Right renal pelvis (tissue), 4 donors: ENCODE measurements around the gene AP2S1. TPM values are rescaled to one million over a fixed set of nuclear protein-coding genes. Genes with fewer than 3 reads are reported as not detected.
"Not testable (repeated sequence)": the region's sequence is repeated elsewhere in the genome, so short reads cannot be mapped to it uniquely, and the experiment has no call there.

Source experiments
- DNase-seq, 4 donors: peaks; one replicate each; pipeline ENCODE4 v3.0.0-alpha.2; 2013; ENCODE audit warnings: low read depth in 4 of 4, low spot score in 3 of 4, missing footprints in 1 of 4
- polyA plus RNA-seq, 4 donors: library from polyadenylated mRNA; unstranded; fragments of 120-200 nt; gene quantifications; one replicate each; pipeline ENCODE4 v1.2.1, GENCODE V29; 2013; ENCODE audit not compliant: insufficient read length in 4 of 4

The AP2S1 gene
- polyA plus RNA-seq = 100 to 1,000 TPM in 1 of 4 donors, 10 to 100 TPM in 3; 81.9 to 109 (median 92.9) TPM

DNA sequence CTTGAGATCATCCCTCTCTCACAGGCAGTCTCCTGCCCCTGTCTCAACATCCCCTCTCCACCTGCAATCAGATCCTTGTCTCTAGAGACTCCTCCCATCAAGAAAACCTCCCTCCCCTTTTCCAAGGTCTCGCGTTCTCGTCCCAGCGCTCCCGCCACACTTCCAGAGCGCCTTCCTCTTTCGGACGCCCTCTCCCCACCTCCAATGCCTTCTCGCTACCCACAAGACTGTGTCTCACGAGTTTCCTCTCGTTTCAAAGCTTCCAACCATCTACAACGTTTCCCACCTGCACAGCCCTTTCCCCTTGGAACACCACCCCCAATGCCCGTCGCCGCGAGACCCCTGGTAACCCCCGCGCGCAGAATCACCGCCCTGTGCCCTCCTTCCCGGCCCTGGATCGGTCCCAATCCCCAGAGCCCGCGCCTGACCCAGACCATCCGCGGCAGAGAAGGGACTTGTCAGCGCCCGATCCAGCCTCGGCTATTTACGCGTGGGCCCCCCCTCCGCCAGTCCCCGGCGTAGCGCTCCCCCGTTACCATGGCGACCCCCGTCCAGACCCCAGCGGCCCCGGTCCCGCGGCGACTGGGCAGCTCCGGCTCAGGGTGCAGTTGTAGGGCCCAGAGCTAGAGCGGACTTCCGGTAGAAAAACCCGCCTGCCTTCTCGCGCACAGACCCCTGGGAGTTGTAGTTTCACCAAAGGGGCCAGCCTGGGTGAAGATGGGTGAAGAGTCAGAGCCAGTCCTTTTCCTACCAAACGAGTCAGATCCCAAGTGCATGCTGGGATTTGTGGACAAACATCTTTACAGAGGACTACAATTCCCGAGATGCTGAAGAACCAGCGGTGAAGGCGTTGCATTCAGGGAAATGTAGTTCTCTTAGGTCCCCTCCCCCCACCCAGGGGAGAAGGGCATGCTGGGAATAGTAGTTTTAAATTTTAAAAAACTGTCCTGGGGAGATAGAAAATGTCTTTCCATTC, at the start of gene AP2S1:
AP2S1 (minus strand) TSS at position 619 of the 976 bp plus-strand sequence; CDS start at position 539, 80 bp downstream.
- peak; percentile 91 to 99 (median 97) for DNase-seq

DNA sequence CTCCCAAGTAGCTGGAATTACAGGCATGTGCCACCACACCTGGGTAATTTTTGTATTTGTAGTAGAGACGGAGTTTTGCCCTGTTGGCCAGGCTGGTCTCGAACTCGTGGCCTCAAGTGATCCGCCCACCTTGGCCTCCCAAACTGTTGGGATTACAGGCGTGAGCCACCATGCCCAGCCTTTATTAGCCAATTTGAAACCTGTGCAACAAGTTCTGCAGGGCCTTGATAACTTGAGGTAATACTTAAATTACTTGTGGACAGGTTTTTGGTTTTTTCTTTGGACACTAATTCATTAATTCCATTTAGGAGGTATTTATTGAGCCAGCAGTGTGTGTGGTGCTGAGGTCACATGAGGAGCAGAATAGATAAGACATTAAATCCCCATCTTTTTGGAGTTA, 49.7 kb upstream of the AP2S1 start:
- DNase-seq = no peak

DNA sequence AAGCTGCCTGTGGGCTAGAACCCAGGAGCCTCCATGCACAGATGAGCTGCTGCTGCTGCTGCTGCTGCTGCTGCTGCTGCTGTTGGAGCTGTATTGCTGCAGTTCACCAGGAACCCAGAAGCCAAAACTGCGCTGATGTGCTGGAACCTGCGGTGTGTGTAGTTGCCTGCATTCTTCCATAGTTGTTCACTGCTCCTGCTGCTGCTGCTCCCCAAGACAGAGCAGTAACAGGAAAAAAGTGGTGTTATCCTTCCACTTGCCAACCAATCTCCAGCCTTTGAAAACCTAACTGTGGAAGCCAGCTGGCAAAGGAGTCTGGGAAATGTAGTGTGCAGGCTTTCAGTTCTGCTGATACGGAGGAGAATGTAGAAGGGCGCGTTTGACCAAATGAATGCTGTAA, 48.1 kb upstream of the AP2S1 start:
- DNase-seq = no peak

DNA sequence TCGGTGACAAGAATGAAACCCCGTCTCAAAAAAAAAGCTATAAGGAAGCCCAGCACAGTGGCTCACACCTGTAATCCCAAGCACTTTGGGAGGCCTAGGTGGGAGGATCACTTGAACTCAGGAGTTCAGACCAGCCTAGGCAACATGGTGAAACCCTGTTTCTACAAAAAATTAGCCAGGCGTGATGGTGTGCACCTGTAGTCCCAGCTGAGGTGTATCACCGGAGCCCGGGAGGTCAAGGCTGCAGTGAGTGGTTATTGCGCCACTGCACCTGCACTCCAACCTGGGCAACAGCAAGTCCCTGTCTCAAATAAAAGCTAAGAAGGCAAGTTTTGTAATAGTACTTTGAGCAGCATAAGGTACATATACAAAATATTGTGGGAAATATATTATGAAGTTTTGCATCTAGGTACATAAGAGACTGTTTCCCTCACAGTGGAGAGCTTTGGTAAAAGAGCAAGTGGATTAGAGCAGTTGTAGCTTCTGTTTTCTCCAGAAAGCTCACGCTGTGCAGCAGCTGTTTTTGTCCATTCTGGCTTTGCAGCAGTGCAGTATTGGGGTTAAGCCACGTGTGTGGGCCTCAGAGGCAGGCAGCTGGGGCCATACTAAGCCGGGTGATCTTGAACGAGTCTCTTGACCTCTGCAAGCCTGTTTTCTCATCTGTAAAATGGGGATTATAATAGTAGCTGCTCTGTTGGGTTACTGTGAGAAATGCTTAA, 45.6 kb upstream of the AP2S1 start:
- DNase-seq = no peak

DNA sequence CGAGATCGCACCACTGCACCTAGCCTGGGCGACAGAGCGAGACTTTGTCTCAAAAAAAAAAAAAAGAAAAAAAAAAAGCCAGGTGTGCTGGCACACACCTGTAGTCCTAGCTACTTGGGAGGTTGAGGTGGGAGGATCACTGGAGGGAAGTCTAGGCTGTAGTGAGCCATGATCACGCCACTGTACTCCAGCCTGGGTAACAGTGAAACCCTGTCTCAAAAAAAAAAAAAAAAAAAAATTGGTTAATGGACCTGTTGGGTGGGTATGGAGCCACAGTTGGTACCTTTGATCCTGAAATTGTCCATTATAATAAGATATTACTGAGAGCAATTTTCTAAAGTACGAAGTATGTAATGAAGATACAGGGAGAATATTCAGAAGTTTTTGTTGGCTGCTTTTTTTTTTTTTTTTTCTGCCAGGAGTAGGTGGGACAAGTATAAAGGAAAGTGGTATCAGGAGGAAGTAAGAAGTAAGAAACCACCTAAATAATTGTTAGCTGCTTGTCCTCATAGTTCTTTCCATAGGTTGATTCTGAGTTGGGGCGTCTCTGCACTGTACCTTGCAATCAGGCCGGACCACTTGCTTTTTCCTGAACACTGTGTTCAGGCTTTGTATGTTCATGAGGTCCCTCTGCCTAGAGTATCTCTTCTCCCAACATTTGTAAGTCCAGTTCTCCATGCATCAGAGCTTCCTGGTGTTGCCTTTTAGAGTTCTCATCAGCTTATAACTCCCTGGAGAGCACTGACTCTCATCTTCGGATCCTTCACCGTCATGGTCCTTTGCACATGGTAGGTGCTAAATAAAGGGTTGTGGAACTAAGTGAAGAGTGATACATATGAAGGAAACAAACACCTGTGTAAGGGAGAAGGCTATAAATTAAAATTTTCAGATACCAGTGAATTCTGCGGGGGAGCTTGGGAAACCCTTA, 41.9 kb upstream of the AP2S1 start:
- DNase-seq = no peak

DNA sequence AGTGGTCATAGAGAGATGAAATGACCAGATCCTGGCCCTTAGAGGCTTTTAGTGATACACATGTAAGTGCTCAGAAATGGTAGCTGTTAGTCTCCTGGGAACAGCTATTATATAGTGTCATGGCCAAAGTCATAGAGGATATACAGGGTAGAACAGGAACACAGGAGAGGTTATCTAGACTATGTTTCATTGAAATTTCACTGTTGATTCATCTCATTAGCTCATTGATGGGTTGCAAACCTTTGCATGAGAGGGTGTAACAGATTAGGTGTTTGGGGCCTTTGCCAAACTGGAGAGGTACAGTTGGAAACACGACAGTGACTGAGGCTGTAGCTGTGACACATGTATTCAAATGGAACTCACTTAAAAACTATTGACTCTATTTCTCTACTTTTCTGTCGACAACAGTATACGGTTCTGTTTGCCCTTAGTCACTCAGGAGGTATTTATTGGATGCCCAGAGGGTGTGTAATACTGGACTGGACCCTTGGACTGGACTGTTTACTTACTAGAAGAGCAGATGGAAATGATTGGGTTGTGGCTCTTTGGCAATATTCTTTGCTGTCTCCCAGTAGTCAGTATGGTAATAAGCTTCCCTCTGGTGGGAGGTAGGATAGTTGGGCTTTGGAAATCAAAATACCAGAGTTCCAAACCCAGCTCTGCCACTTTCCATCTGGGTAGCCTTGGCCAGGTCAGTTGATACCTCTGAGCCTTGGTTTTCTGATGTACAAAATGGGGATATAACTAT, 40.0 kb upstream of the AP2S1 start:
- DNase-seq = no peak

DNA sequence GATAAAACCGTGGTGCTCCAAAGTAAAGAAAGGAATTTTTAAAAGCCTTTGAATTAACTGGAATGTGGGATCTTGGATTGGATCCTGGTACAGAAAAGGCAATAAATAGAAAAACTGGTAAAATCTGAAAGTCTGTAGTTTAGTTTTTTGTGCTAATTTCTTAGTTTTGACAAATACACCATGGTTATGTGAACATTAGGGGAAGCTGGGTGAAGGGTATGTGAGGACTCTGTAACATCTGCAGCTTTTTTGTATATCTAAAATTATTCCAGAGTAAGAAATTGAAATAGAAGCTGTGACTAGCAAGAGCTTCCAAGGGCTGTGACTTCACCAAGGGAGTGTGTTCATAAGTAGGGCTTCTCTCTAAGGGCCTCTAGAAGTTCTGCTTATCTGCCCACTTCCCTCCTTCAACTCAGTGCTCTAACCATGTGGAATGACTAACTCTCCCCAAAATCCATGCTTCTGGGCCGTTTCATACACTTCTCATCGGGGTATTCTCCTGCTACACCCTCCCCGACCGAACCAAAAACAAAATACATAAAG, 36.7 kb upstream of the AP2S1 start:
- no peak for DNase-seq

DNA sequence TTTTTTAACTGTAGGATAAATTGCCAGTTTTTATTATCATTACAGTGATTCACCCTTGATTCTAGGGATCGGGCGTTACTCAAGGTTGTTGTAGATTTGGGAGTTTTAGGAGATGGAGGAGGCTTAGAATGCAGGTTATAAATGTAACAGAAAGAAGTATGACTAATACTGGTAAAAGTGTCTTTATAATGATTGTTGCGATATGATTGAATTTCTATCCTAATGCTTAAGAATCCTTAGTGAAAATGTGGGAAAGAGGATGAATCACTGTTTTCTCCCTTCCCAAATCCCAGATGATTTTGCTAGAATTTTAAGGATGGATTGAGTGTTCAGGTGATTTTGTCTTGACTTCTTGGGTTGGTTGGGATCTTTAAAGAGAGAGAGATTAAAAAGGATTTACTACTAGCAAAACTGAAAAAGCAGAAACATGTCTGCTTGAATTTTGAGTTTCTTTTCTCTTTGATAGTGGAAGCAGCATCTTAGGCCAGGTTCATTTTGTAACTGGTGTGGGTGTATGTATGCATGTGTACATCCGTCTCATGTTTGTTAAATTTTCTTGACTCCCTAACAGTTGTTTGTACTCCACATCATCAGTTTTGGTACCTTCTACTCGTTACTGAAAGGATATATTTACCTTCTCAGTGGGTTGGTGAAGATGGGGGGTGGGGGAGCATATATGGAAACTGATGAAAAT, 36.0 kb upstream of the AP2S1 start:
- no peak for DNase-seq

DNA sequence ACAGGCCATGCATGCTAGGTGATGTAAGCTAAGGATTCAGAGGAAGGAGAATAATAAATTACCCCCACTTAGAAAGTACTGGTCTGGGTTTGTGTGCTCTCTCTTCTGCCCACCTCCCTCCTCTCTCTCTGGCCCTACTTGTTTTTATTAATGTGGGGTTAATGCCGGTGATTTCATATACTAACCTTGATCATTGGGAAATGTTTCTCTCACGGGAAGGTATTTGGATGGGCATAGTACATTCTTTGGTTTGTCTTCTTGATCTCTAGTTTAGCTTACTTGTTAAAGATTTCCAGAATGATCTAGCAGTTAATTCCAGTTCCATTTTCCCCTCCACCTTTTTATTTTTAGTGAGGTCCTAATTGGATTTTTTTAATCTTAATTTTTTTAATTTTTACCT, 34.8 kb upstream of the AP2S1 start:
- DNase-seq = no peak

DNA sequence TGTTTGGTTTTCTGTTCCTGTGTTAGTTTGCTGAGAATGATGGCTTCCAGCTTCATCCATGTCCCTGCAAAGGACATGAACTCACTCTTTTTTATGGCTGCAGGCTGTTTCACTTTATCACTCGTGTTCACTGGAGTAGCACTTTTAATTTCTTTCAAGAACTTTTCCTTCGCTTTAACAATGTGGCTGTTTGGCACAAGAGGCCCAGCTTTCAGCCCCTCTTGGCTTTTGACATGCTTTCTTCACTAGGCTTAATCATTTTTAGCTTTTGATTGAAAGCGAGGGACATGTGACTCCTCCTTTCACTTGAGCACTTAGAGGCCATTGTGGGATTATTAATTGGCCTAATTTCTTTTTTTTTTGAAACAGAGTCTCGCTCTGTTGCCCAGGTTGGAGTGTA, 32.1 kb upstream of the AP2S1 start:
- not testable (repeated sequence) for DNase-seq

DNA sequence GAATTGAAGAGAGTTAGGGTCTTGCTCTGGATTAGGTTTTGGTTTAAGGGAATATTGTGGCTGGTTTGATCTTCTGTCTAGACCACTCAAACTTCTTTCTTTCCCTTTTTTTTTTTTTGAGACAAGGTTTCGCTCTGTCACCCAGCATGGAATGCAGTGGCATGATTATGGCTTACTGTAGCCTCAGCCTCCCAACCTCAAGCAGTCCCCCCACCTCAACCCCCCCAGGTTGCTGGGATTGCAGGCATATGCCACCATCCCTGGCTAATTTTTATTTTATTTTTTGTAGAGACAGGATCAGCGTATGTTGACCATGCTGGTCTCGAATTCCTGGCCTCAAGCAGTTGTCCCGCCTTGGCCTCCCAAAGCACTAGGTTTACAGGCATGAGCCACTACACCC, 31.4 kb upstream of the AP2S1 start:
- no peak for DNase-seq

DNA sequence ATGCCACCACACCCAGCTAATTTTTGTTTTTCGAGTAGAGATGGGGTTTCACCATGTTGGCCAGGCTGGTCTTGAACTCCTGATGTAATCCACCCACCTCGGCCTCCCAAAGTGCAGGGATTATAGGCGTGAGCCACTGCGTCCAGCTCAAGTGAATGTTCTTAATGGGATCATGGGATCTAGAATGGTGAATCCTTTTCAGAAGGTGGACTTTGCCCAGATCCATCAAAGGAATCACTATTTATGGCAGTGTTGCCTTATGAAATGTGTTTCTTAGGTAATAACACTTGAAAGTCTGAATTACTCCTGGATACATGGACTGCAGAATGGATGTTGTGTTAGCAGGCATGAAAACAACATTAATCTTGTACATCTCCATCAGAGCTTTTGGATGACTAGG, 30.4 kb upstream of the AP2S1 start:
- no peak for DNase-seq

DNA sequence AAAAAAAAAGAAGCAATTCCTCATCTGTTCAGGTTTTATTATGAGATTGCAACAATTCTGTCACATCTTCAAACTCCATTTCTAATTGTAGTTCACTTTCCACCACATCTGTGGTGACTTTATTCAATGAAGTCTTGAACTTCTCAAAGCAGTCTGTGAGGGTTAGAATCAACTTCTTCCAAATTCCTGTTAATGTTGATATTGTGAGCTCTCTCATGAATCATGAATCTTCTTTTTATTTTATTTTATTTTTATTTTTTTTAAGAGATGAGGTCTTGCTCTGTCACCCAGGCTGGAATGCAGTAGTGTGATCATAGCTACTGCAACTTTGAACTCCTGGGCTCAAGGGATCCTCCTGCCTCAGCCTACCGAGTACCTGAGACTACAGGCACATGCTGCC, 29.8 kb upstream of the AP2S1 start:
- no peak for DNase-seq

DNA sequence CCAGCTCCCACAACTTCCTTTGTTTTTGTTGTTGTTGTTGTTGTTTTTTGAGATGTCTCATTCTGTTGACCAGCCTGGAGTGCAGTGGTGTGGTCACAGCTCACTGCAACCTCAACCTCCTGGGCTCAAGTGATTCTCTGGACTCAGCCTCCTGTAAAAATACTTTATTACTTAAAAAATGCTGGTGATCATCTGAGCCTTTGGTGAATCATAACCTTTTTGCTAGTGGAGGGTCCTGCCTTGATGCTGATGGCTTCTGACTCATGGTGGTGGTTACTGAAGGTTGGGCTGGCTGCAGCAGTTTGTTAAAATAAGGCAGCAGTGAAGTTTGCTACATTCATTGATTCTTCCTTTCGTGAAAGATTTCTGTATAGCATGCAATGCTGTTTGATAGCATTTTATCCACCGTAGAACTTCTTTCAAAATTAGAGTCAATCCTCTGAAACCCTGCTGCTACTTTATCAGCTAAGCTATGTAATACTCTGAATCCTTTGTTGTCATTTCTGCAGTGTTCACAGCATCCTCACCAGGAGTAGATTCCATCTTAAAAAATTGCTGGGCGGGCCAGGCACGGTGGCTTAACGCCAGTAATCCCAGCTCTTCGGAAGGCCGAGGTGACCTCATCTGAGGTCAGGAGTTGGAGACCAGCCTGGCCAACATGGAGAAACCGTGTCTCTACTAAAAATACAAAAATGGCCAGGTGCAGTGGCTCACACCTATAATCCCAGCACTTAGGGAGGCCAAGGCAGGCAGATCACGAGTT, 28.1 kb upstream of the AP2S1 start:
- no peak for DNase-seq

DNA sequence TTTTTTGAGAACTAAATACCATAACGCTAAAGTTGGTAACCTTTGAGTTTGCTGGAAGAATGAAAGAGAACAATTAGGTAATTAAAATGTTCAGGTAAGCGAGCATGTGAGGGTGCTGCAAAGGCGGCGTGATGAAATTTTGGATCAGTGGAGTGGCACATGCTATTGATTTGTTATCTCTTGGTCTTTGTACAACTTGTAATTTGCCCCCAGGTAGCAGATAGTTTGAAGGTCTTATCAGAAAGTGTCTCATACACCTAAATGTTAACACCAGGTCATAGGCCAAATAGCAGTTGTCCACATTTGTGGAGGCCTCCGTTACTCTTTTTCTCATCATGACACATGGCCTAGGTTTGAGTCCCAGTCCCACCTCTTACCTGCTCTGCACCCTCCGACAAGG, 25.0 kb upstream of the AP2S1 start:
- DNase-seq = no peak

DNA sequence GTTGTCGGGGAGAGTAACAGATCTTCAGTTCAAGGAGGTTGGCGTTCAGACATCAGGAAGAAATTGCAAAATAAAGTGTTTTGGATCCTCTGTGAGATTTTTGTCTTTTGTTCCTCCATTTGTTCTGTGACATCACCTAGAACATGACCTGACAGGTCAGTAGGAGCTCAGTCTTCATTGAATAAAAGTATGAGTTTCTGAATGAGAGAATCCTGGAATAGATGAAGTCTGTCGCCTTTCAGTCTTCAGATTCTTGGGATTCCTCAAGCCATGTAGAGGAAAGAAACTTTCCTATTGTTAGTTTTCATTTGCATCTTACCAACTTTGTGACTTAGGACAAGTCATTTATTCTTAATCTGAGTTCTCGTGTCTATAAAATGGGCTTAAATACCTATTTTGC, 24.6 kb upstream of the AP2S1 start:
- DNase-seq = no peak

DNA sequence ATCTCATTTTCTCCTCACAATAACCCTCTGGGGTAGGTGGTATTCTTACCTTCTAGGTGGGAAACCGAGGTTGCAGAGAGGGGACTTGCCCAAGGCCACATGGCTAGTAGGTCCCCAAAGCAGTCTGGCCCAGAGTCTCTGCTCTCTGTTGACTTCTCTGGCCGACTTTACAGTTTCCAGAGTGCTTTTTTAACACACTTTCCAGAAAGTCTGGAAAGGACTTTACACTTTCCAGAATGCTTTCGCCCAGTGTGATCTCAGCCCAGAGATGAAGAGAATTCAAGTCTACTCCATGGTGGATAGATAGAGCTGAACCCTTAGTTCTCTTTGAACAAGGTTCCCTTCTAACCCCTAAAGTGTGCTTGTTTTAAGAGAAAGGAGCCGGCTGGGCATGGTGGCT, 22.3 kb upstream of the AP2S1 start:
- no peak for DNase-seq

DNA sequence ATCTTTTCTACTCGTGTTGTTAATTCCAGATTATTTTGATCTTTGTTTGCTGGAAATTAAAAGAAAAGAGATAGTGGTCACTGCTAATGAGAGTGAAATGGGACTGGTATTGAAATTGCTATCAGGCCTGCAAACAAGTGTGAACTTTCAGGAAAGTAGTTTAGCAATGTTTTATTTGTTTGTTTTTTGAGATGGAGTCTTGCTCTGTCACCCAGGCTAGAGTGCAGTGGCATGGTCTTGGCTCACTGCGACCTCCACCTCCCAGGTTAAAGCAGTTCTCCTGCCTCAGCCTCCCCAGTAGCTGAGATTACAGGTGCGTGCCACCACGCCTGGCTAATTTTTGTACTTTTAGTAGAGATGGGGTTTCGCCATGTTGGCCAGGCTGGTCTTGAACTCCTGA, 20.5 kb upstream of the AP2S1 start:
- not testable (repeated sequence) for DNase-seq
